IPS-15b (cell line): ENCODE measurements around the gene GPC6.

Experiments
- H3K27me3 ChIP-seq: one replicate; pipeline ENCODE4 v1.6.1; 2013; ENCODE audit warnings: low read length; ENCODE audit not compliant: control insufficient read depth, insufficient read depth
- H3K36me3 ChIP-seq: one replicate; pipeline ENCODE4 v1.6.1; 2013; ENCODE audit warnings: low read length; ENCODE audit not compliant: control insufficient read depth, insufficient read depth
- H3K4me1 ChIP-seq: one replicate; pipeline ENCODE4 v1.6.1; 2013; ENCODE audit warnings: mild to moderate bottlenecking, low read length; ENCODE audit not compliant: control insufficient read depth, insufficient read depth
- H3K4me3 ChIP-seq: one replicate; pipeline ENCODE4 v1.5.1; 2013; ENCODE audit warnings: low read depth, low read length
- H3K9ac ChIP-seq: one replicate; pipeline ENCODE4 v1.6.1; 2013; ENCODE audit warnings: low read depth, mild to moderate bottlenecking, low read length
- H3K9me3 ChIP-seq: one replicate; pipeline ENCODE4 v1.6.1; 2013; ENCODE audit warnings: mild to moderate bottlenecking, low read length; ENCODE audit not compliant: control insufficient read depth, insufficient read depth

Gene GPC6

GRCh38 chr13:93882086-93882651, 655.6 kb downstream of the GPC6 start:
- H3K4me3 ChIP-seq = no peak overlapping the region
- H3K27me3 ChIP-seq = no peaks in the 10 kb centered on the region
- no peaks in the 10 kb centered on the region for H3K4me1 ChIP-seq
- no peak overlapping the region for H3K9ac ChIP-seq
- H3K9me3 ChIP-seq = no peaks in the 10 kb centered on the region
- no peaks in the 10 kb centered on the region for H3K36me3 ChIP-seq

GRCh38 chr13:93889430-93889951, 662.9 kb downstream of the GPC6 start:
- H3K27me3 ChIP-seq = no peaks in the 10 kb centered on the region
- H3K36me3 ChIP-seq = no peaks in the 10 kb centered on the region
- no peaks in the 10 kb centered on the region for H3K9me3 ChIP-seq
- no peak overlapping the region for H3K4me3 ChIP-seq
- no peaks in the 10 kb centered on the region for H3K4me1 ChIP-seq
- H3K9ac ChIP-seq = no peak overlapping the region

- no peaks in the 10 kb centered on the region for H3K27me3 ChIP-seq
- H3K9me3 ChIP-seq = no peaks in the 10 kb centered on the region
- no peaks in the 10 kb centered on the region for H3K4me1 ChIP-seq
- no peak overlapping the region for H3K4me3 ChIP-seq
- H3K9ac ChIP-seq = no peak overlapping the region
- no peaks in the 10 kb centered on the region for H3K36me3 ChIP-seq
These were observed 673.4 kb downstream of the GPC6 start for GRCh38 chr13:93899981-93900380.

- Histone ChIP-seq H3K4me1 (no peaks in the 10 kb centered on the region), H3K36me3 (no peaks in the 10 kb centered on the region), H3K9me3 (no peaks in the 10 kb centered on the region), H3K4me3 (no peak overlapping the region), H3K9ac (no peak overlapping the region), H3K27me3 (no peaks in the 10 kb centered on the region)
These were observed 674.1 kb downstream of the GPC6 start for GRCh38 chr13:93900731-93901130.

- no peak overlapping the region for H3K4me3 ChIP-seq
- H3K9ac ChIP-seq = no peak overlapping the region
- no peaks in the 10 kb centered on the region for H3K4me1 ChIP-seq
- no peaks in the 10 kb centered on the region for H3K36me3 ChIP-seq
- H3K27me3 ChIP-seq = no peaks in the 10 kb centered on the region
- H3K9me3 ChIP-seq = no peaks in the 10 kb centered on the region
These were observed 677.3 kb downstream of the GPC6 start for GRCh38 chr13:93903909-93904308.

GRCh38 chr13:93915269-93915809, 688.7 kb downstream of the GPC6 start:
- Histone ChIP-seq H3K4me1 (no peaks in the 10 kb centered on the region), H3K36me3 (no peaks in the 10 kb centered on the region), H3K9me3 (no peaks in the 10 kb centered on the region), H3K4me3 (no peak overlapping the region), H3K27me3 (no peaks in the 10 kb centered on the region), H3K9ac (no peak overlapping the region)

- no peaks in the 10 kb centered on the region for H3K9me3 ChIP-seq
- H3K36me3 ChIP-seq = no peaks in the 10 kb centered on the region
- H3K27me3 ChIP-seq = no peaks in the 10 kb centered on the region
- H3K4me1 ChIP-seq = no peaks in the 10 kb centered on the region
- H3K9ac ChIP-seq = no peak overlapping the region
- H3K4me3 ChIP-seq = no peak overlapping the region
These were observed 695.7 kb downstream of the GPC6 start for GRCh38 chr13:93922063-93922855.

GRCh38 chr13:93925990-93926389, 699.4 kb downstream of the GPC6 start:
- Histone ChIP-seq H3K36me3 (no peaks in the 10 kb centered on the region), H3K4me3 (no peak overlapping the region), H3K9me3 (no peaks in the 10 kb centered on the region), H3K4me1 (no peaks in the 10 kb centered on the region), H3K9ac (no peak overlapping the region), H3K27me3 (no peaks in the 10 kb centered on the region)

GRCh38 chr13:93926425-93926824, 699.8 kb downstream of the GPC6 start:
- no peaks in the 10 kb centered on the region for H3K4me1 ChIP-seq
- H3K27me3 ChIP-seq = no peaks in the 10 kb centered on the region
- H3K9ac ChIP-seq = no peak overlapping the region
- no peak overlapping the region for H3K4me3 ChIP-seq
- H3K9me3 ChIP-seq = no peaks in the 10 kb centered on the region
- H3K36me3 ChIP-seq = no peaks in the 10 kb centered on the region

GRCh38 chr13:93927431-93927830, 700.8 kb downstream of the GPC6 start:
- Histone ChIP-seq H3K36me3 (no peaks in the 10 kb centered on the region), H3K4me1 (no peaks in the 10 kb centered on the region), H3K4me3 (no peak overlapping the region), H3K9ac (no peak overlapping the region), H3K9me3 (no peaks in the 10 kb centered on the region), H3K27me3 (no peaks in the 10 kb centered on the region)

GRCh38 chr13:93932901-93933300, 706.3 kb downstream of the GPC6 start:
- Histone ChIP-seq H3K36me3 (no peaks in the 10 kb centered on the region), H3K4me3 (no peak overlapping the region), H3K4me1 (no peaks in the 10 kb centered on the region), H3K9ac (no peak overlapping the region), H3K27me3 (no peaks in the 10 kb centered on the region), H3K9me3 (no peaks in the 10 kb centered on the region)

GRCh38 chr13:93936901-93937300, 710.3 kb downstream of the GPC6 start:
- Histone ChIP-seq H3K9ac (no peak overlapping the region), H3K9me3 (no peaks in the 10 kb centered on the region), H3K27me3 (no peaks in the 10 kb centered on the region), H3K36me3 (no peaks in the 10 kb centered on the region), H3K4me3 (no peak overlapping the region), H3K4me1 (no peaks in the 10 kb centered on the region)
